Stimulated activated CD8-positive, alpha-beta memory T cell treated with anti-CD3 and anti-CD28 coated beads, Interleukin-4, amount 100 ng/mL, for 48 hours (primary cell): ENCODE data around the gene TPRG1L.
A peak's percentile ranks its signal among the peaks of the same experiment; 100 is the strongest.
"Not testable (repeated sequence)": the region's sequence is repeated elsewhere in the genome, so short reads cannot be mapped to it uniquely, and the experiment has no call there.

Experiments
- DNase-seq: peaks from one replicate; pipeline ENCODE4 v3.0.0-alpha.2; 2020

The TPRG1L gene

GRCh38 chr1:3609769-3610526 is 14.9 kb upstream of the TPRG1L start:
- no peak for DNase-seq

- DNase-seq: no peak
Observed at GRCh38 chr1:3610527-3611169, 14.2 kb upstream of the TPRG1L start.

- DNase-seq: peak; percentile 75
Observed at GRCh38 chr1:3611170-3612019, 13.4 kb upstream of the TPRG1L start, which contains the start of gene MEGF6. Gene MEGF6, minus strand, starts transcription at chr1:3611508. Its CDS starts 240 bp downstream, at chr1:3611268.

- DNase-seq: no peak
Observed at GRCh38 chr1:3612123-3612522, 12.7 kb upstream of the TPRG1L start.

- peak; percentile 38 for DNase-seq
Observed at GRCh38 chr1:3614755-3615742, 9.8 kb upstream of the TPRG1L start.

GRCh38 chr1:3616861-3617260 is 8.0 kb upstream of the TPRG1L start:
- DNase-seq: no peak

GRCh38 chr1:3617806-3618345 is 6.9 kb upstream of the TPRG1L start:
- DNase-seq: no peak

GRCh38 chr1:3618531-3618880 is 6.3 kb upstream of the TPRG1L start:
- DNase-seq: no peak

- DNase-seq: peak; percentile 83
Observed at GRCh38 chr1:3618881-3619671, 5.7 kb upstream of the TPRG1L start.

- DNase-seq: no peak
Observed at GRCh38 chr1:3620708-3621107, 4.1 kb upstream of the TPRG1L start.

GRCh38 chr1:3621151-3621671 is 3.6 kb upstream of the TPRG1L start:
- not testable (repeated sequence) for DNase-seq

GRCh38 chr1:3622102-3622501 is 2.7 kb upstream of the TPRG1L start:
- not testable (repeated sequence) for DNase-seq

GRCh38 chr1:3623441-3624199 is 1.2 kb upstream of the TPRG1L start:
- no peak for DNase-seq

GRCh38 chr1:3625151-3625907 is 514 bp downstream of the TPRG1L start:
- peak; percentile 44 for DNase-seq

GRCh38 chr1:3626025-3626424 is 1.2 kb downstream of the TPRG1L start:
- no peak for DNase-seq

GRCh38 chr1:3627515-3628253 is 2.9 kb downstream of the TPRG1L start:
- no peak for DNase-seq

- no peak for DNase-seq
Observed at GRCh38 chr1:3628445-3628844, 3.6 kb downstream of the TPRG1L start.

- no peak for DNase-seq
Observed at GRCh38 chr1:3629561-3630160, 4.8 kb downstream of the TPRG1L start.
